Measurements from ENCODE around the gene ASIC3. TPM values are rescaled to one million over a fixed set of nuclear protein-coding genes. Genes with fewer than 3 reads are reported as not detected.

ASIC3 gene
- total and polyA plus RNA-seq, 2 of the 8 experiments (the other 6 are each of a cell fraction or from before 2014, with no cell fraction given): 1.6 to 1.9 TPM

DNA sequence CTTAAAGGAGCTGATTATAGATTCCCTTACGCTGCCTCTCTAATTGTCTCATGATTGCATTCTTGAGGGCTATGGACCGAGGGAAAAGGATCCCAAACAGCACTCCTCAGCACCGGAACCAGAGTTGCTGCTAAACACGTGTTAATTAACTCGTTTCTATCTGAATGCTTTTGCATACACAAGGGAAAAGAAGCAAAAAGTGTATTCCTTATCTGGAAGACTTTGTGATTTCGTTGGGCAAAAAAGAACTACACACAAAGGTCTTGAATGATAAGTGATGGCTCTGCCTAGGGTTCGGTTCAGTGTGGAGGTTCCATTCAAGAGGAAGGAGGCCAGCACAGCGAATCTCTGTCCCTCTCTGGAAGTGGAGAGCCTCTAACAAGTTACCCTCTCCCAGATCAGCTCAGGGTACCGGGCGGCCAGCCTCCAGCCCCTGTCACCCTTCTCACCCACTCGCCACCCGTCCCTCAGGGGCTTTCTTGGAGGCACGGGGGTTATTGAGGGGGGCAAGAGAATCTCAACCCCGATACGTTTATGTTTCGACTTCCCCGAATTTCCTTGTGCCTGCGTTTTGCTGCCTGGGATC, 10.5 kb downstream of the ASIC3 start:
- H3K23me2 ChIP-seq (ENCODE audit: low read depth, low read length): peaks cover 33% of the 10 kb centered on the region
- no peaks in the 10 kb centered on the region for H3K36me3 ChIP-seq (ENCODE audit: control insufficient read depth in 2 of 4, insufficient read depth in 4 of 4, low read length in 3 of 4)
- peak overlapping the region; percentile 71; the same call in 1 of the 2 replicates for H2BK5ac ChIP-seq (ENCODE audit: low read depth, low read length)
- TF ChIP-seq RNF2 (IDR thresholded peaks at IDR 0.05; ENCODE audit: borderline replicate concordance, low read depth, low read length, missing control alignments, poor library complexity, severe bottlenecking): peak; percentile 0
- no peak for TF ChIP-seq CEBPB (IDR thresholded peaks at IDR 0.05; ENCODE audit: low read depth, low read length)
- H2BK20ac ChIP-seq (ENCODE audit: low read length): peak overlapping the region; percentile 34; the same call in 1 of the 2 replicates
- no peak overlapping the region for H3K27ac ChIP-seq (ENCODE audit: low read depth, low read length)
- peak overlapping the region; percentile 72 for H4K5ac ChIP-seq (ENCODE audit: insufficient read length, low read depth, low read length)
- H3K27me3 ChIP-seq (replicated peaks in 1 of 4; ENCODE audit: control insufficient read depth in 3 of 4, extremely low read depth in 1 of 4, insufficient read depth in 3 of 4, low read length in 3 of 4): peaks cover 0 to 9% (median 4%) of the 10 kb centered on the region in 4 experiments; a peak in 5 of 7 replicates
- FAIRE-seq: no peak
- H4K8ac ChIP-seq (ENCODE audit: extremely low read depth, insufficient read depth, low read length): no peak overlapping the region
- H3K4me2 ChIP-seq (ENCODE audit: insufficient read depth in 1 of 2, low read depth in 2 of 2, low read length in 2 of 2): peak overlapping the region; percentile 86 to 98
- H3K79me2 ChIP-seq (ENCODE audit: control insufficient read depth in 1 of 2, insufficient read depth in 2 of 2, low read length in 2 of 2): peaks cover 0 to 6% of the 10 kb centered on the region in 2 experiments; a peak in 1 of 4 replicates
- peak overlapping the region; percentile 68 for H3K18ac ChIP-seq (ENCODE audit: extremely low read depth, low read length)
- peak overlapping the region; percentile 22 for H4K91ac ChIP-seq (replicated peaks; ENCODE audit: insufficient read length, low read length)
- peaks cover 0 to 4% of the 10 kb centered on the region in 2 experiments for H4K20me1 ChIP-seq (replicated peaks in 1 of 2; ENCODE audit: control insufficient read depth in 1 of 2, insufficient read depth in 2 of 2, low read length in 2 of 2)
- H2BK15ac ChIP-seq (ENCODE audit: low read length): peak overlapping the region; percentile 1; the same call in 1 of the 2 replicates
- H3K4me3 ChIP-seq (ENCODE audit: extremely low read depth in 1 of 4, insufficient read depth in 2 of 4, low read depth in 3 of 4, low read length in 4 of 4): peak overlapping the region; percentile 59 to 91 (median 74)
- H3K14ac ChIP-seq (ENCODE audit: insufficient read length): no peak overlapping the region
- POLR2A ChIA-PET (ENCODE audit: partially characterized antibody): interaction anchor here (1.0 to 2.5 kb wide), 8 partner anchors 10 to 49 kb away, joined by 3 to 6 read pairs (median 3); partner anchors contain the start of genes FASTK and TMUB1
- H3K79me1 ChIP-seq (ENCODE audit: low read depth, low read length): 0 out of 2 replicates have a peak, but pooled peaks cover 3% of the 10 kb centered on the region
- H2BK120ac ChIP-seq (replicated peaks; ENCODE audit: low read depth, low read length): no peak overlapping the region
- peaks cover 9 to 42% (median 32%) of the 10 kb centered on the region in 4 experiments for H3K4me1 ChIP-seq (replicated peaks in 1 of 4; ENCODE audit: control insufficient read depth in 3 of 4, insufficient read depth in 4 of 4, low read length in 3 of 4)
- H3K56ac ChIP-seq (replicated peaks; ENCODE audit: insufficient read length, low read depth, low read length): no peak overlapping the region
- peak overlapping the region; percentile 44; the same call in 1 of the 2 replicates for H2BK12ac ChIP-seq (ENCODE audit: low read depth, low read length)
- H3K9me3 ChIP-seq (ENCODE audit: insufficient read depth in 2 of 2, low read depth in 1 of 2, low read length in 1 of 2): no peaks in the 10 kb centered on the region
- 25% methylated on average over 18 of the region's 18 CpGs; no CpG with 5 or more reads in 1 of the 2 experiments for WGBS, 2 experiments (ENCODE audit: extremely low coverage in 1 of 2, insufficient coverage in 1 of 2, insufficient read length in 1 of 2, insufficient replicate concordance in 2 of 2, low coverage in 1 of 2, low lambda C conversion rate in 2 of 2, missing lambda C conversion rate in 1 of 2)
- no peak overlapping the region for H3K23ac ChIP-seq (ENCODE audit: insufficient read length)
- H2AK5ac ChIP-seq (ENCODE audit: low read depth, low read length): no peak overlapping the region
- CTCF ChIA-PET (ENCODE audit: partially characterized antibody): interaction anchor here (0.7 to 9.7 kb wide), 7 partner anchors 26 to 65 kb away, joined by 3 to 88 read pairs (median 5); partner anchors contain the start of gene ABCB8
- H2AFZ ChIP-seq (ENCODE audit: low read length): no peak overlapping the region
- DNase-seq (ENCODE audit: low read depth in 1 of 2, low spot score in 2 of 2): peak in 1 of 2 experiments; percentile 62
- no peak overlapping the region for H3K4ac ChIP-seq (replicated peaks; ENCODE audit: insufficient read length, low read depth, low read length)
- peak overlapping the region in 3 of 4 experiments; percentile 14 to 62 (median 35); a peak in 4 of 7 replicates for H3K9ac ChIP-seq (replicated peaks in 1 of 4; ENCODE audit: extremely low read depth in 1 of 4, low read depth in 3 of 4, low read length in 3 of 4)
